ENCODE data around the gene ANO2. TPM values are rescaled to one million over a fixed set of nuclear protein-coding genes. Genes with fewer than 3 reads are reported as not detected.

The ANO2 gene
- total and polyA plus RNA-seq, 4 donors, result 0.03 to 0.25 (median 0.15) TPM

DNA sequence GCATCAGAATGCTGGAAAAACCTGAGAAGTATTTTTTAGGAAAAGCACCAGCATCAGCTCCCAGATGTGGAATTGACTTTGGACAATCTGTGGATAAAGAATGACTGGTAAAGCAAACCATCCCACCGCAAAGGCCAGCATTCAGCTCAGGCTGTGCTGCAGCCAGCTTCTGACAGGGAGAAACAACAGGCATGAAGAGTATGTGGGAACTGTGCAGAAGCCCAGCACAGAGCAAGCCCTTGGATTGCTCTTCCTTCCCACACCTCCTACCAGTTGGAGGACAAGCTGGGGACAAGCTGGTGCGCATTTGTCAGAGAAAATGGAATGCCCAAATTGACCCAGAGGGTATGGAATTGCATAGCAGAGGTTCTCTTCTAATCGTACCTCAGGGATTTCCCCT is 228.1 kb downstream of the ANO2 start:
- H3K4me3 ChIP-seq (ENCODE audit: low read depth in 1 of 3, low read length in 3 of 3), result no peak overlapping the region
- no peaks in the 10 kb centered on the region for H3K27me3 ChIP-seq (ENCODE audit: control insufficient read depth in 4 of 4, insufficient read depth in 4 of 4, low read length in 3 of 4)
- no peak overlapping the region for H3K27ac ChIP-seq (ENCODE audit: low read depth in 1 of 2, low read length in 2 of 2)
- 86% methylated on average over 3 of the region's 3 CpGs for WGBS
- H3K36me3 ChIP-seq (ENCODE audit: control insufficient read depth in 4 of 4, insufficient read depth in 3 of 4, low read depth in 1 of 4, low read length in 3 of 4), result no peaks in the 10 kb centered on the region
- H3K9ac ChIP-seq (ENCODE audit: low read depth in 1 of 2, low read length in 2 of 2), result no peak overlapping the region
- TF ChIP-seq TAF1 (conservative IDR thresholded peaks at IDR 0.05) (no peak), SP1 (IDR thresholded peaks at IDR 0.05) (no peak), GABPA (IDR thresholded peaks at IDR 0.05 in 1 of 2, conservative IDR thresholded peaks at IDR 0.05 in 1 of 2) (no peak), RAD21 (IDR thresholded peaks at IDR 0.05) (no peak), YY1 (IDR thresholded peaks at IDR 0.05) (no peak), FOXA1 (IDR thresholded peaks at IDR 0.05) (no peak), RXRA (IDR thresholded peaks at IDR 0.05) (no peak), EGR1 (IDR thresholded peaks at IDR 0.05; ENCODE audit: low read depth in 2 of 2) (no peak), FOXA2 (IDR thresholded peaks at IDR 0.05) (no peak), JUND (IDR thresholded peaks at IDR 0.05) (no peak), HNF4G (IDR thresholded peaks at IDR 0.05) (no peak), HNF4A (conservative IDR thresholded peaks at IDR 0.05) (no peak), NR2F2 (IDR thresholded peaks at IDR 0.05) (no peak)
- TF ChIP-seq, protein P1, sequence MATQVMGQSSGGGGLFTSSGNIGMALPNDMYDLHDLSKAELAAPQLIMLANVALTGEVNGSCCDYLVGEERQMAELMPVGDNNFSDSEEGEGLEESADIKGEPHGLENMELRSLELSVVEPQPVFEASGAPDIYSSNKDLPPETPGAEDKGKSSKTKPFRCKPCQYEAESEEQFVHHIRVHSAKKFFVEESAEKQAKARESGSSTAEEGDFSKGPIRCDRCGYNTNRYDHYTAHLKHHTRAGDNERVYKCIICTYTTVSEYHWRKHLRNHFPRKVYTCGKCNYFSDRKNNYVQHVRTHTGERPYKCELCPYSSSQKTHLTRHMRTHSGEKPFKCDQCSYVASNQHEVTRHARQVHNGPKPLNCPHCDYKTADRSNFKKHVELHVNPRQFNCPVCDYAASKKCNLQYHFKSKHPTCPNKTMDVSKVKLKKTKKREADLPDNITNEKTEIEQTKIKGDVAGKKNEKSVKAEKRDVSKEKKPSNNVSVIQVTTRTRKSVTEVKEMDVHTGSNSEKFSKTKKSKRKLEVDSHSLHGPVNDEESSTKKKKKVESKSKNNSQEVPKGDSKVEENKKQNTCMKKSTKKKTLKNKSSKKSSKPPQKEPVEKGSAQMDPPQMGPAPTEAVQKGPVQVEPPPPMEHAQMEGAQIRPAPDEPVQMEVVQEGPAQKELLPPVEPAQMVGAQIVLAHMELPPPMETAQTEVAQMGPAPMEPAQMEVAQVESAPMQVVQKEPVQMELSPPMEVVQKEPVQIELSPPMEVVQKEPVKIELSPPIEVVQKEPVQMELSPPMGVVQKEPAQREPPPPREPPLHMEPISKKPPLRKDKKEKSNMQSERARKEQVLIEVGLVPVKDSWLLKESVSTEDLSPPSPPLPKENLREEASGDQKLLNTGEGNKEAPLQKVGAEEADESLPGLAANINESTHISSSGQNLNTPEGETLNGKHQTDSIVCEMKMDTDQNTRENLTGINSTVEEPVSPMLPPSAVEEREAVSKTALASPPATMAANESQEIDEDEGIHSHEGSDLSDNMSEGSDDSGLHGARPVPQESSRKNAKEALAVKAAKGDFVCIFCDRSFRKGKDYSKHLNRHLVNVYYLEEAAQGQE (IDR thresholded peaks at IDR 0.05), result no peak
- TF ChIP-seq, protein P2, sequence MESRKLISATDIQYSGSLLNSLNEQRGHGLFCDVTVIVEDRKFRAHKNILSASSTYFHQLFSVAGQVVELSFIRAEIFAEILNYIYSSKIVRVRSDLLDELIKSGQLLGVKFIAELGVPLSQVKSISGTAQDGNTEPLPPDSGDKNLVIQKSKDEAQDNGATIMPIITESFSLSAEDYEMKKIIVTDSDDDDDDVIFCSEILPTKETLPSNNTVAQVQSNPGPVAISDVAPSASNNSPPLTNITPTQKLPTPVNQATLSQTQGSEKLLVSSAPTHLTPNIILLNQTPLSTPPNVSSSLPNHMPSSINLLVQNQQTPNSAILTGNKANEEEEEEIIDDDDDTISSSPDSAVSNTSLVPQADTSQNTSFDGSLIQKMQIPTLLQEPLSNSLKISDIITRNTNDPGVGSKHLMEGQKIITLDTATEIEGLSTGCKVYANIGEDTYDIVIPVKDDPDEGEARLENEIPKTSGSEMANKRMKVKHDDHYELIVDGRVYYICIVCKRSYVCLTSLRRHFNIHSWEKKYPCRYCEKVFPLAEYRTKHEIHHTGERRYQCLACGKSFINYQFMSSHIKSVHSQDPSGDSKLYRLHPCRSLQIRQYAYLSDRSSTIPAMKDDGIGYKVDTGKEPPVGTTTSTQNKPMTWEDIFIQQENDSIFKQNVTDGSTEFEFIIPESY (IDR thresholded peaks at IDR 0.05), result no peak
- TF ChIP-seq, protein P3, sequence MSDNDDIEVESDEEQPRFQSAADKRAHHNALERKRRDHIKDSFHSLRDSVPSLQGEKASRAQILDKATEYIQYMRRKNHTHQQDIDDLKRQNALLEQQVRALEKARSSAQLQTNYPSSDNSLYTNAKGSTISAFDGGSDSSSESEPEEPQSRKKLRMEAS (IDR thresholded peaks at IDR 0.05), result no peak
- TF ChIP-seq, protein P4, sequence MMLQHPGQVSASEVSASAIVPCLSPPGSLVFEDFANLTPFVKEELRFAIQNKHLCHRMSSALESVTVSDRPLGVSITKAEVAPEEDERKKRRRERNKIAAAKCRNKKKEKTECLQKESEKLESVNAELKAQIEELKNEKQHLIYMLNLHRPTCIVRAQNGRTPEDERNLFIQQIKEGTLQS (IDR thresholded peaks at IDR 0.05), result no peak
- TF ChIP-seq, protein P5, sequence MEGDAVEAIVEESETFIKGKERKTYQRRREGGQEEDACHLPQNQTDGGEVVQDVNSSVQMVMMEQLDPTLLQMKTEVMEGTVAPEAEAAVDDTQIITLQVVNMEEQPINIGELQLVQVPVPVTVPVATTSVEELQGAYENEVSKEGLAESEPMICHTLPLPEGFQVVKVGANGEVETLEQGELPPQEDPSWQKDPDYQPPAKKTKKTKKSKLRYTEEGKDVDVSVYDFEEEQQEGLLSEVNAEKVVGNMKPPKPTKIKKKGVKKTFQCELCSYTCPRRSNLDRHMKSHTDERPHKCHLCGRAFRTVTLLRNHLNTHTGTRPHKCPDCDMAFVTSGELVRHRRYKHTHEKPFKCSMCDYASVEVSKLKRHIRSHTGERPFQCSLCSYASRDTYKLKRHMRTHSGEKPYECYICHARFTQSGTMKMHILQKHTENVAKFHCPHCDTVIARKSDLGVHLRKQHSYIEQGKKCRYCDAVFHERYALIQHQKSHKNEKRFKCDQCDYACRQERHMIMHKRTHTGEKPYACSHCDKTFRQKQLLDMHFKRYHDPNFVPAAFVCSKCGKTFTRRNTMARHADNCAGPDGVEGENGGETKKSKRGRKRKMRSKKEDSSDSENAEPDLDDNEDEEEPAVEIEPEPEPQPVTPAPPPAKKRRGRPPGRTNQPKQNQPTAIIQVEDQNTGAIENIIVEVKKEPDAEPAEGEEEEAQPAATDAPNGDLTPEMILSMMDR (IDR thresholded peaks at IDR 0.05; ENCODE audit: low read depth, low read length, missing input control), result no peak
- no peak for DNase-seq (ENCODE audit: low spot score)
- H3K4me1 ChIP-seq (ENCODE audit: control insufficient read depth in 4 of 4, insufficient read depth in 4 of 4, low read length in 3 of 4), result peaks cover 0 to 8% (median 3%) of the 10 kb centered on the region in 4 donors
- no peaks in the 10 kb centered on the region for H3K9me3 ChIP-seq (ENCODE audit: control insufficient read depth in 4 of 4, low read length in 3 of 4)

Data from liver (tissue), 9 donors.